ENCODE data around the gene MFRP. TPM values are rescaled to one million over a fixed set of nuclear protein-coding genes. Genes with fewer than 3 reads are reported as not detected.

Gene MFRP
- total and polyA plus RNA-seq, 9 of the 15 experiments (the other 6 are each of a cell fraction or from before 2014, with no cell fraction given), result not detected

DNA sequence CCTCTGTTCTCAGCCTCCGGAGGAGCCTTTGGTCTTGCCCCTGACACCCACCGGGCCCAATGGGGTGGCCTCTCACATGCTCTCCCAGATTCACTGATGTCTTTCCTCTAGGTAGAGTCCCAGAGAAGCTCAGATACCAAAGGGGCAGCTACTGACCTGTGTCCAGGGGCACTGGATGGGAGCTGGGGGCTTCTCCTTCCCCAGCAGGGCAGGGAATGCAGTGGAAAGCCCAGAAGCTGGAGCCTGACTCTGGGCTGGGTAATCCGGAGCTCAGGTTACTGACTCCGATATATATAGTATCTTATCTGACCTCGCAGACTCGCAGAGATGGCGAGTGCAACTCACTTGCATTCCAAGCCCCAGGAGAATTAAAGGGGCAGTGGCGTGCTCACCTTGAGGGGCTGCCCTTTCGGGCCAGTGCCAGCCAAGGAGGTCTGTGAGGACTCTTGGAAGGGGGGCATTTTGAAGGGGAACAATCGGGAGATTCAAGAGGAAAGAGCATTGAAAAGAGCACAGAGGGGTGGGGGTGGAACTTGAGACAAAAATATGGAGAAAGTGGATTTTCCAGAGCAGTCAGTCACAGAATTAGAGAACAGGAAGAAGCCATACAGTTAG, 32.5 kb upstream of the MFRP start (continued):
- no peak for TF ChIP-seq ZNF77 (CRISPR knock-in tag; IDR thresholded peaks at IDR 0.05)
- no peak for TF ChIP-seq POLR2A (conservative IDR thresholded peaks at IDR 0.05)
- TF ChIP-seq, protein P1, sequence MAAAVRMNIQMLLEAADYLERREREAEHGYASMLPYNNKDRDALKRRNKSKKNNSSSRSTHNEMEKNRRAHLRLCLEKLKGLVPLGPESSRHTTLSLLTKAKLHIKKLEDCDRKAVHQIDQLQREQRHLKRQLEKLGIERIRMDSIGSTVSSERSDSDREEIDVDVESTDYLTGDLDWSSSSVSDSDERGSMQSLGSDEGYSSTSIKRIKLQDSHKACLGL (CRISPR knock-in tag; IDR thresholded peaks at IDR 0.05; ENCODE audit: borderline replicate concordance, poor library complexity, severe bottlenecking), result no peak
- TF ChIP-seq JUNB (CRISPR knock-in tag; conservative IDR thresholded peaks at IDR 0.05), result no peak
- no peak for TF ChIP-seq PHF21A (IDR thresholded peaks at IDR 0.05; ENCODE audit: borderline replicate concordance, low read depth)
- no peak for TF ChIP-seq ZNF584 (CRISPR knock-in tag; IDR thresholded peaks at IDR 0.05; ENCODE audit: low read depth)
- no peak for TF ChIP-seq PTRF (tag; IDR thresholded peaks at IDR 0.05)
- no peak for TF ChIP-seq ADNP (tag; IDR thresholded peaks at IDR 0.05)
- TF ChIP-seq ZBTB8A (IDR thresholded peaks at IDR 0.05; ENCODE audit: partially characterized antibody), result no peak
- peak; percentile 84 for TF ChIP-seq DPF2 (IDR thresholded peaks at IDR 0.05)
- peak; percentile 85 for TF ChIP-seq ARID1B (IDR thresholded peaks at IDR 0.05)
- no peak for TF ChIP-seq NRF1 (conservative IDR thresholded peaks at IDR 0.05 in 1 of 2, IDR thresholded peaks at IDR 0.05 in 1 of 2)
- no peak for TF ChIP-seq ZNF384 (IDR thresholded peaks at IDR 0.05; ENCODE audit: low read depth, low read length)
- no peak for TF ChIP-seq ZBTB1 (CRISPR knock-in tag; IDR thresholded peaks at IDR 0.05; ENCODE audit: borderline replicate concordance, low read depth)
- TF ChIP-seq ZBTB17 (CRISPR knock-in tag; IDR thresholded peaks at IDR 0.05), result no peak
- TF ChIP-seq PTTG1 (tag; IDR thresholded peaks at IDR 0.05; ENCODE audit: low read depth), result no peak
- TF ChIP-seq, protein P2, sequence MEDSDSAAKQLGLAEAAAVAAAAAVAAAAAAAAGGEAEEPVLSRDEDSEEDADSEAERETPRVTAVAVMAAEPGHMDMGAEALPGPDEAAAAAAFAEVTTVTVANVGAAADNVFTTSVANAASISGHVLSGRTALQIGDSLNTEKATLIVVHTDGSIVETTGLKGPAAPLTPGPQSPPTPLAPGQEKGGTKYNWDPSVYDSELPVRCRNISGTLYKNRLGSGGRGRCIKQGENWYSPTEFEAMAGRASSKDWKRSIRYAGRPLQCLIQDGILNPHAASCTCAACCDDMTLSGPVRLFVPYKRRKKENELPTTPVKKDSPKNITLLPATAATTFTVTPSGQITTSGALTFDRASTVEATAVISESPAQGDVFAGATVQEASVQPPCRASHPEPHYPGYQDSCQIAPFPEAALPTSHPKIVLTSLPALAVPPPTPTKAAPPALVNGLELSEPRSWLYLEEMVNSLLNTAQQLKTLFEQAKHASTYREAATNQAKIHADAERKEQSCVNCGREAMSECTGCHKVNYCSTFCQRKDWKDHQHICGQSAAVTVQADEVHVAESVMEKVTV (CRISPR knock-in tag; IDR thresholded peaks at IDR 0.05), result no peak
- TF ChIP-seq LCOR (CRISPR knock-in tag; IDR thresholded peaks at IDR 0.05), result no peak
- no peak for TF ChIP-seq PRMT5 (CRISPR knock-in tag; IDR thresholded peaks at IDR 0.05)
- TF ChIP-seq, protein P3, sequence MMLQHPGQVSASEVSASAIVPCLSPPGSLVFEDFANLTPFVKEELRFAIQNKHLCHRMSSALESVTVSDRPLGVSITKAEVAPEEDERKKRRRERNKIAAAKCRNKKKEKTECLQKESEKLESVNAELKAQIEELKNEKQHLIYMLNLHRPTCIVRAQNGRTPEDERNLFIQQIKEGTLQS (IDR thresholded peaks at IDR 0.05), result no peak
- TF ChIP-seq, protein P3 (CRISPR knock-in tag; conservative IDR thresholded peaks at IDR 0.05), result no peak
- 0 out of 2 replicates have a peak, but pooled peaks have one; percentile 36 for TF ChIP-seq MYNN (IDR thresholded peaks at IDR 0.05)
- TF ChIP-seq MYNN (CRISPR knock-in tag; IDR thresholded peaks at IDR 0.05), result no peak
- TF ChIP-seq, protein P4, sequence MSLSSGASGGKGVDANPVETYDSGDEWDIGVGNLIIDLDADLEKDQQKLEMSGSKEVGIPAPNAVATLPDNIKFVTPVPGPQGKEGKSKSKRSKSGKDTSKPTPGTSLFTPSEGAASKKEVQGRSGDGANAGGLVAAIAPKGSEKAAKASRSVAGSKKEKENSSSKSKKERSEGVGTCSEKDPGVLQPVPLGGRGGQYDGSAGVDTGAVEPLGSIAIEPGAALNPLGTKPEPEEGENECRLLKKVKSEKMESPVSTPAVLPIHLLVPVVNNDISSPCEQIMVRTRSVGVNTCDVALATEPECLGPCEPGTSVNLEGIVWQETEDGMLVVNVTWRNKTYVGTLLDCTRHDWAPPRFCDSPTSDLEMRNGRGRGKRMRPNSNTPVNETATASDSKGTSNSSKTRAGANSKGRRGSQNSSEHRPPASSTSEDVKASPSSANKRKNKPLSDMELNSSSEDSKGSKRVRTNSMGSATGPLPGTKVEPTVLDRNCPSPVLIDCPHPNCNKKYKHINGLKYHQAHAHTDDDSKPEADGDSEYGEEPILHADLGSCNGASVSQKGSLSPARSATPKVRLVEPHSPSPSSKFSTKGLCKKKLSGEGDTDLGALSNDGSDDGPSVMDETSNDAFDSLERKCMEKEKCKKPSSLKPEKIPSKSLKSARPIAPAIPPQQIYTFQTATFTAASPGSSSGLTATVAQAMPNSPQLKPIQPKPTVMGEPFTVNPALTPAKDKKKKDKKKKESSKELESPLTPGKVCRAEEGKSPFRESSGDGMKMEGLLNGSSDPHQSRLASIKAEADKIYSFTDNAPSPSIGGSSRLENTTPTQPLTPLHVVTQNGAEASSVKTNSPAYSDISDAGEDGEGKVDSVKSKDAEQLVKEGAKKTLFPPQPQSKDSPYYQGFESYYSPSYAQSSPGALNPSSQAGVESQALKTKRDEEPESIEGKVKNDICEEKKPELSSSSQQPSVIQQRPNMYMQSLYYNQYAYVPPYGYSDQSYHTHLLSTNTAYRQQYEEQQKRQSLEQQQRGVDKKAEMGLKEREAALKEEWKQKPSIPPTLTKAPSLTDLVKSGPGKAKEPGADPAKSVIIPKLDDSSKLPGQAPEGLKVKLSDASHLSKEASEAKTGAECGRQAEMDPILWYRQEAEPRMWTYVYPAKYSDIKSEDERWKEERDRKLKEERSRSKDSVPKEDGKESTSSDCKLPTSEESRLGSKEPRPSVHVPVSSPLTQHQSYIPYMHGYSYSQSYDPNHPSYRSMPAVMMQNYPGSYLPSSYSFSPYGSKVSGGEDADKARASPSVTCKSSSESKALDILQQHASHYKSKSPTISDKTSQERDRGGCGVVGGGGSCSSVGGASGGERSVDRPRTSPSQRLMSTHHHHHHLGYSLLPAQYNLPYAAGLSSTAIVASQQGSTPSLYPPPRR (CRISPR knock-in tag; IDR thresholded peaks at IDR 0.05; ENCODE audit: borderline replicate concordance), result no peak

Data from K562 (cell line).